ENCODE data around the gene TBC1D14. TPM values are rescaled to one million over a fixed set of nuclear protein-coding genes. Genes with fewer than 3 reads are reported as not detected.

TBC1D14 gene
- polyA plus RNA-seq, 1 of the 3 experiments (the other 2 are of a cell fraction), result 39.5 TPM

DNA sequence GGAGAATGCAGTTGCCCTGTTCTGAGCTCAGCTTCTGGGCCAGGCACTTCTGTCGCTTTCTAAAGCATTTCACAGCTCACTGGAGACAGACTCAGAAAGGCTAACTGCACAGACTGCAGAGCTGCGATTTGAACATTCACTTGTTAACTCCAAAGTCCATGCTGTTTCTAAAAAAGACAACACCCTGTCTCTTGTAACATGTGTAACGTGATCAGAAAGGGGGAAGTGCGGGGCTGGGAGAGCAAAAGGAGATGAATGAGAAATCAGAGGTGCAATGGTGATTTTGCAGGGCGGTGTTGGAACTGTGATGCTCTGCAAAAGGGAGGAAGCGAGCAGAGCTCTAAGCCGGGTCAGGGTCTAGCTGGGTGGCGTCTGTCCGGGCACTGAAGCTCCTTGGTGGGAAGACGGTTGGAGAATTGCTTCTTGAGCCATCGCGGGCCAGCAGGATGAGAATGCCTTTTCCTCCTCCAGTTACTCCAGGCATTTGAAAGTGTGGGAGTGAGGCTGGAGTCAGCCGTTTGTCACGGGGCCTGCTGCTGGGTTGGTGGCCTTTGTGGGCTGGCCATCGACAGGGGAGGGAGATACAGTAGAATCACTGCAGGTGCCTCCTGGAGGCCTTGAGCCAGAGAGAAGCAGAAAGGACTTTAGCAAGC is 20.3 kb downstream of the TBC1D14 start:
- Histone ChIP-seq H3K27ac (ENCODE audit: low read depth in 2 of 2, low read length in 1 of 2) (no peak overlapping the region), H4K20me1 (ENCODE audit: insufficient read depth) (no peaks in the 10 kb centered on the region), H3K36me3 (replicated peaks in 1 of 2; ENCODE audit: control insufficient read depth in 1 of 2, insufficient read depth in 2 of 2, low read length in 1 of 2) (no peaks in the 10 kb centered on the region), H3K4me2 (no peak overlapping the region), H3K4me3 (ENCODE audit: low read depth in 2 of 2, low read length in 1 of 2) (no peak overlapping the region), H3F3A (replicated peaks; ENCODE audit: insufficient read depth) (no peaks in the 10 kb centered on the region), H3K9me3 (no peaks in the 10 kb centered on the region), H2AFZ (ENCODE audit: low read depth) (no peak overlapping the region), H3K79me2 (ENCODE audit: insufficient read depth) (peaks cover 7% of the 10 kb centered on the region; the same call in 1 of the 2 replicates), H3K4me1 (ENCODE audit: control insufficient read depth in 1 of 2, insufficient read depth in 2 of 2, low read depth in 1 of 2, low read length in 1 of 2) (peaks cover 0 to 4% of the 10 kb centered on the region in 2 experiments; a peak in 2 of 4 replicates), H3K27me3 (ENCODE audit: insufficient read depth) (no peaks in the 10 kb centered on the region), H3K9me2 (no peaks in the 10 kb centered on the region), H3K9ac (no peak overlapping the region)
- POLR2A ChIA-PET, result no interaction called here
- CTCF ChIA-PET, result interaction anchor here (0.8 to 1.4 kb wide), 4 partner anchors 14 to 150 kb away, joined by 3 read pairs; no protein-coding TSS in a partner anchor
- WGBS (ENCODE audit: low lambda C conversion rate), result 90% methylated on average over 15 of the region's 15 CpGs
- DNase-seq, result no peak
- TF ChIP-seq JUND (IDR thresholded peaks at IDR 0.05) (no peak), YY1 (IDR thresholded peaks at IDR 0.05; ENCODE audit: low read depth) (no peak), CHD2 (IDR thresholded peaks at IDR 0.05; ENCODE audit: low read length, partially characterized antibody) (no peak), ELF1 (IDR thresholded peaks at IDR 0.05) (no peak), RFX5 (IDR thresholded peaks at IDR 0.05; ENCODE audit: low read length) (no peak), TCF12 (IDR thresholded peaks at IDR 0.05) (no peak), EP300 (IDR thresholded peaks at IDR 0.05; ENCODE audit: borderline replicate concordance in 1 of 2, low read depth in 1 of 2, low read length in 1 of 2) (no peak), MEF2A (IDR thresholded peaks at IDR 0.05; ENCODE audit: borderline replicate concordance, low read depth) (no peak), FOSL2 (IDR thresholded peaks at IDR 0.05; ENCODE audit: borderline replicate concordance, low read depth) (no peak), FOXJ3 (CRISPR knock-in tag; IDR thresholded peaks at IDR 0.05) (no peak), MXI1 (IDR thresholded peaks at IDR 0.05; ENCODE audit: low read depth, low read length) (no peak), TAF1 (IDR thresholded peaks at IDR 0.05; ENCODE audit: borderline replicate concordance, low read depth, low read length) (no peak)

DNA sequence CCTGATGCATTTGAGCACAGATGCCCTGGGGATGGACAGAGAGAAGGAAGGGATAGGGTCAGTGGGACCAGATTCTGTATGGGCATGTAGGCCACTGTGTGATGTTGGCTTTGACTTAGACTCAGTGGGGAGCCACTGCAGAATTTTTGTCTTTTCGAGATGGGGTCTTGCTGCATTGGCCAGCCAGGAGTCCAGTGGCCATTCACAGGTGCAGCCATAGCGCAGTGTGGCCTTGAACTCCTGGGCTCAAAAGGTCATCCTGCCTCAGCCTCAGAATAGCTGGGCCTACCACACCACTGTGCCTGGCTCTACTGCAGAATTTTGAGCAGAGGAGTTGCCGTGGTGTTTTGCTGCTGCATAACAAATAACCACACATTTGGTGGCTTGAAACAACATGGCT is 22.8 kb downstream of the TBC1D14 start:
- DNase-seq, result no peak
- no peaks in the 10 kb centered on the region for H4K20me1 ChIP-seq (ENCODE audit: insufficient read depth)
- no peaks in the 10 kb centered on the region for H3K27me3 ChIP-seq (ENCODE audit: insufficient read depth)
- H3K4me2 ChIP-seq, result no peak overlapping the region
- no peaks in the 10 kb centered on the region for H3K9me3 ChIP-seq
- H3K79me2 ChIP-seq (ENCODE audit: insufficient read depth), result peaks cover 7% of the 10 kb centered on the region; the same call in 1 of the 2 replicates
- H3K27ac ChIP-seq (ENCODE audit: low read depth in 2 of 2, low read length in 1 of 2), result no peak overlapping the region
- WGBS (ENCODE audit: low lambda C conversion rate), result 100% methylated on average over 1 of the region's 3 CpGs
- H2AFZ ChIP-seq (ENCODE audit: low read depth), result no peak overlapping the region
- ChIA-PET POLR2A (no interaction called here), CTCF (no interaction called here)
- H3F3A ChIP-seq (replicated peaks; ENCODE audit: insufficient read depth), result no peaks in the 10 kb centered on the region
- H3K36me3 ChIP-seq (replicated peaks in 1 of 2; ENCODE audit: control insufficient read depth in 1 of 2, insufficient read depth in 2 of 2, low read length in 1 of 2), result no peaks in the 10 kb centered on the region
- no peak for TF ChIP-seq FOSL2 (IDR thresholded peaks at IDR 0.05; ENCODE audit: borderline replicate concordance, low read depth)
- TF ChIP-seq SMC3 (IDR thresholded peaks at IDR 0.05; ENCODE audit: low read depth, low read length), result no peak
- TF ChIP-seq, protein P1, sequence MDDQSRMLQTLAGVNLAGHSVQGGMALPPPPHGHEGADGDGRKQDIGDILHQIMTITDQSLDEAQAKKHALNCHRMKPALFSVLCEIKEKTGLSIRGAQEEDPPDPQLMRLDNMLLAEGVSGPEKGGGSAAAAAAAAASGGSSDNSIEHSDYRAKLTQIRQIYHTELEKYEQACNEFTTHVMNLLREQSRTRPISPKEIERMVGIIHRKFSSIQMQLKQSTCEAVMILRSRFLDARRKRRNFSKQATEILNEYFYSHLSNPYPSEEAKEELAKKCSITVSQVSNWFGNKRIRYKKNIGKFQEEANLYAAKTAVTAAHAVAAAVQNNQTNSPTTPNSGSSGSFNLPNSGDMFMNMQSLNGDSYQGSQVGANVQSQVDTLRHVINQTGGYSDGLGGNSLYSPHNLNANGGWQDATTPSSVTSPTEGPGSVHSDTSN (IDR thresholded peaks at IDR 0.05), result no peak
- no peak for TF ChIP-seq NFIC (IDR thresholded peaks at IDR 0.05; ENCODE audit: borderline replicate concordance)
- no peak for TF ChIP-seq TAF1 (IDR thresholded peaks at IDR 0.05; ENCODE audit: borderline replicate concordance, low read depth, low read length)
- TF ChIP-seq, protein P2, sequence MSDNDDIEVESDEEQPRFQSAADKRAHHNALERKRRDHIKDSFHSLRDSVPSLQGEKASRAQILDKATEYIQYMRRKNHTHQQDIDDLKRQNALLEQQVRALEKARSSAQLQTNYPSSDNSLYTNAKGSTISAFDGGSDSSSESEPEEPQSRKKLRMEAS (IDR thresholded peaks at IDR 0.05; ENCODE audit: low read depth), result no peak
- TF ChIP-seq MXI1 (IDR thresholded peaks at IDR 0.05; ENCODE audit: low read depth, low read length), result no peak
- TF ChIP-seq, protein P3, sequence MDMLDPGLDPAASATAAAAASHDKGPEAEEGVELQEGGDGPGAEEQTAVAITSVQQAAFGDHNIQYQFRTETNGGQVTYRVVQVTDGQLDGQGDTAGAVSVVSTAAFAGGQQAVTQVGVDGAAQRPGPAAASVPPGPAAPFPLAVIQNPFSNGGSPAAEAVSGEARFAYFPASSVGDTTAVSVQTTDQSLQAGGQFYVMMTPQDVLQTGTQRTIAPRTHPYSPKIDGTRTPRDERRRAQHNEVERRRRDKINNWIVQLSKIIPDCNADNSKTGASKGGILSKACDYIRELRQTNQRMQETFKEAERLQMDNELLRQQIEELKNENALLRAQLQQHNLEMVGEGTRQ (IDR thresholded peaks at IDR 0.05; ENCODE audit: borderline replicate concordance, low read depth, low read length), result no peak
- no peak for TF ChIP-seq MEF2A (IDR thresholded peaks at IDR 0.05; ENCODE audit: borderline replicate concordance, low read depth)
- no peak for TF ChIP-seq RFX5 (IDR thresholded peaks at IDR 0.05; ENCODE audit: low read length)
- TF ChIP-seq, protein P4, sequence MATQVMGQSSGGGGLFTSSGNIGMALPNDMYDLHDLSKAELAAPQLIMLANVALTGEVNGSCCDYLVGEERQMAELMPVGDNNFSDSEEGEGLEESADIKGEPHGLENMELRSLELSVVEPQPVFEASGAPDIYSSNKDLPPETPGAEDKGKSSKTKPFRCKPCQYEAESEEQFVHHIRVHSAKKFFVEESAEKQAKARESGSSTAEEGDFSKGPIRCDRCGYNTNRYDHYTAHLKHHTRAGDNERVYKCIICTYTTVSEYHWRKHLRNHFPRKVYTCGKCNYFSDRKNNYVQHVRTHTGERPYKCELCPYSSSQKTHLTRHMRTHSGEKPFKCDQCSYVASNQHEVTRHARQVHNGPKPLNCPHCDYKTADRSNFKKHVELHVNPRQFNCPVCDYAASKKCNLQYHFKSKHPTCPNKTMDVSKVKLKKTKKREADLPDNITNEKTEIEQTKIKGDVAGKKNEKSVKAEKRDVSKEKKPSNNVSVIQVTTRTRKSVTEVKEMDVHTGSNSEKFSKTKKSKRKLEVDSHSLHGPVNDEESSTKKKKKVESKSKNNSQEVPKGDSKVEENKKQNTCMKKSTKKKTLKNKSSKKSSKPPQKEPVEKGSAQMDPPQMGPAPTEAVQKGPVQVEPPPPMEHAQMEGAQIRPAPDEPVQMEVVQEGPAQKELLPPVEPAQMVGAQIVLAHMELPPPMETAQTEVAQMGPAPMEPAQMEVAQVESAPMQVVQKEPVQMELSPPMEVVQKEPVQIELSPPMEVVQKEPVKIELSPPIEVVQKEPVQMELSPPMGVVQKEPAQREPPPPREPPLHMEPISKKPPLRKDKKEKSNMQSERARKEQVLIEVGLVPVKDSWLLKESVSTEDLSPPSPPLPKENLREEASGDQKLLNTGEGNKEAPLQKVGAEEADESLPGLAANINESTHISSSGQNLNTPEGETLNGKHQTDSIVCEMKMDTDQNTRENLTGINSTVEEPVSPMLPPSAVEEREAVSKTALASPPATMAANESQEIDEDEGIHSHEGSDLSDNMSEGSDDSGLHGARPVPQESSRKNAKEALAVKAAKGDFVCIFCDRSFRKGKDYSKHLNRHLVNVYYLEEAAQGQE (IDR thresholded peaks at IDR 0.05; ENCODE audit: low read depth, low read length), result no peak
- no peak for TF ChIP-seq YY1 (IDR thresholded peaks at IDR 0.05; ENCODE audit: low read depth)
- TF ChIP-seq EP300 (IDR thresholded peaks at IDR 0.05; ENCODE audit: borderline replicate concordance in 1 of 2, low read depth in 1 of 2, low read length in 1 of 2), result no peak
- no peaks in the 10 kb centered on the region for H3K9me2 ChIP-seq
- H3K9ac ChIP-seq, result no peak overlapping the region
- no peaks in the 10 kb centered on the region; a peak in 1 of 4 replicates for H3K4me1 ChIP-seq (ENCODE audit: control insufficient read depth in 1 of 2, insufficient read depth in 2 of 2, low read depth in 1 of 2, low read length in 1 of 2)
- H3K4me3 ChIP-seq (ENCODE audit: low read depth in 2 of 2, low read length in 1 of 2), result no peak overlapping the region
